ENCODE results near the gene CLN6. TPM values are rescaled to one million over a fixed set of nuclear protein-coding genes. Genes with fewer than 3 reads are reported as not detected.

The CLN6 gene
- total and polyA plus RNA-seq, 2 of the 4 experiments (the other 2 are of a cell fraction) = 6.5 to 31.9 TPM

DNA sequence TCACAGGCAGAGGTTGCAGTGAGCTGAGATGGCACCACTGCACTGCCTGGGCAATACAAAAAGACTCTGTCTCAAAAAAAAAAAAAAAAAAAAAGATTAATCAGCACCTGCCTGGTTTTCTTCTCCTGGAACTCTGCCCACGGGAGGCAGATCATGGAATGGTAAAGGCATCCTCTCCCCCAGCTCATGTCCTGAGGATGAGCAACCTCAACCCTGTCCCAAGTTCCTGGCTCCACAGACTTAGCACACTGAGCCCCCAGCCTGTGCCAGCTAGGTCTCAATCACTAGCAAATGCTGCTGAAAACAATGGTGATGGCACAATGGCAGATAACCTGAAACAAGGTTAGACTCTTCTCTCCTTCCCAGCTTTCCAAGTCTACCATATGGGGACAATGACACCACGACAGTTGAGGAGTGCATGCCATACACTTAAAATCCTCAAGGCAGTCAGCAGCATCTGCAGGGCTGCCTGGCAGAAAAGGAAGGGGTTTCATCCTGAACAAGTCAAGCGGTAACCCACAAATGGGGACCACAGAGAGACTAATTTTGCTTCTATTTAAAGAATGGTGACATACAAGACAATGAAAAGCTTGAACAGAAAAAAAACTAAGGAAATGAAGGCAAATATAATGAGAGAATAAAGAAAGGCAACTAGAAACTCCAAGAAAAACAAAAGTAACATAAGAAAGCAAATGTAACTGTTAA lies 4.8 kb downstream of the CLN6 start:
- Histone ChIP-seq H4K91ac (ENCODE audit: insufficient read depth, low read depth, low read length) (no peak overlapping the region), H3K27me3 (ENCODE audit: control insufficient read depth, insufficient read depth, low read length) (no peaks in the 10 kb centered on the region), H3K14ac (replicated peaks; ENCODE audit: low read depth, low read length) (peak overlapping the region; percentile 8; the same call in 1 of the 2 replicates), H3K56ac (ENCODE audit: extremely low read depth, insufficient read depth, low read length) (no peak overlapping the region), H3K18ac (ENCODE audit: low read depth, low read length) (no peak overlapping the region), H3K27ac (ENCODE audit: insufficient read depth, low read length) (no peak overlapping the region), H3K4me2 (ENCODE audit: low read depth, low read length) (no peak overlapping the region), H3K4ac (ENCODE audit: low read depth, low read length) (no peak overlapping the region), H2AK9ac (replicated peaks; ENCODE audit: low read depth, low read length, poor library complexity) (no peak overlapping the region), H4K5ac (ENCODE audit: low read depth, low read length) (no peak overlapping the region), H3K9me3 (ENCODE audit: control insufficient read depth, insufficient read depth, low read length) (no peaks in the 10 kb centered on the region), H2AK5ac (ENCODE audit: low read depth, low read length) (no peak overlapping the region), H3K79me1 (ENCODE audit: low read depth in 1 of 2, low read length in 2 of 2) (peaks cover 39 to 67% of the 10 kb centered on the region in 2 experiments), H2BK5ac (ENCODE audit: low read depth, low read length, poor library complexity, severe bottlenecking) (no peak overlapping the region), H3K4me3 (ENCODE audit: insufficient read depth, low read depth, low read length) (no peak overlapping the region), H3K4me1 (ENCODE audit: control insufficient read depth, insufficient read depth, low read length) (peaks cover 8% of the 10 kb centered on the region), H2BK15ac (ENCODE audit: low read depth, low read length) (no peak overlapping the region), H3K23ac (ENCODE audit: low read depth, low read length) (peak overlapping the region; percentile 85), H4K8ac (ENCODE audit: low read depth in 2 of 2, low read length in 2 of 2) (no peak overlapping the region), H4K20me1 (ENCODE audit: insufficient read depth, low read length) (peaks cover 22% of the 10 kb centered on the region), H2BK20ac (ENCODE audit: low read depth, low read length) (no peak overlapping the region; the same call in 1 of the 2 replicates), H3K9ac (ENCODE audit: low read depth, low read length) (no peak overlapping the region), H2AFZ (replicated peaks; ENCODE audit: low read length, poor library complexity) (peak overlapping the region; percentile 21), H3K9me1 (ENCODE audit: insufficient read depth, low read length) (peaks cover 25% of the 10 kb centered on the region), H3K36me3 (ENCODE audit: control insufficient read depth, insufficient read depth, low read length) (no peaks in the 10 kb centered on the region), H2BK120ac (ENCODE audit: low read depth, low read length) (no peak overlapping the region)
- dilution Hi-C loops (cut with HindIII; ENCODE audit: low sequenced_read_pairs, unreplicated experiment) (no loop called here), intact Hi-C loops (cut with micrococcal nuclease) (no loop called here), in situ Hi-C loops (cut with MboI; ENCODE audit: low sequenced_read_pairs) (no loop called here)
- ATAC-seq (ENCODE audit: low read depth) (no peak), DNase-seq (no peak)
- TF ChIP-seq BHLHE40 (IDR thresholded peaks at IDR 0.05; ENCODE audit: low read depth, low read length) (no peak), FOS (IDR thresholded peaks at IDR 0.05; ENCODE audit: low read depth, low read length) (no peak), CEBPB (IDR thresholded peaks at IDR 0.05; ENCODE audit: low read depth, low read length) (no peak), SMC3 (IDR thresholded peaks at IDR 0.05; ENCODE audit: low read depth, low read length) (no peak), RCOR1 (IDR thresholded peaks at IDR 0.05; ENCODE audit: insufficient replicate concordance, low read length) (no peak), MXI1 (IDR thresholded peaks at IDR 0.05; ENCODE audit: borderline replicate concordance, low read depth, low read length) (no peak), MAFK (IDR thresholded peaks at IDR 0.05; ENCODE audit: low read depth, low read length) (no peak)
- TF ChIP-seq, protein P1, sequence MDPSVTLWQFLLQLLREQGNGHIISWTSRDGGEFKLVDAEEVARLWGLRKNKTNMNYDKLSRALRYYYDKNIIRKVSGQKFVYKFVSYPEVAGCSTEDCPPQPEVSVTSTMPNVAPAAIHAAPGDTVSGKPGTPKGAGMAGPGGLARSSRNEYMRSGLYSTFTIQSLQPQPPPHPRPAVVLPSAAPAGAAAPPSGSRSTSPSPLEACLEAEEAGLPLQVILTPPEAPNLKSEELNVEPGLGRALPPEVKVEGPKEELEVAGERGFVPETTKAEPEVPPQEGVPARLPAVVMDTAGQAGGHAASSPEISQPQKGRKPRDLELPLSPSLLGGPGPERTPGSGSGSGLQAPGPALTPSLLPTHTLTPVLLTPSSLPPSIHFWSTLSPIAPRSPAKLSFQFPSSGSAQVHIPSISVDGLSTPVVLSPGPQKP (IDR thresholded peaks at IDR 0.05; ENCODE audit: borderline replicate concordance, low read depth, low read length) = no peak
- ChIA-PET CTCF (interaction anchor here (0.6 kb wide), 1 partner anchor 610 kb away, joined by 3 read pairs; no protein-coding TSS in a partner anchor), POLR2A (ENCODE audit: unreplicated experiment) (no interaction called here)
- WGBS, 2 experiments (ENCODE audit: extremely low coverage in 2 of 2, insufficient read length in 1 of 2) = no CpG with 5 or more reads among the region's 3 CpGs
- BruUV-seq (replicated peaks) = no TSS peak
